NT2/D1 (cell line): ENCODE data around the gene DMRTC2.

Experiments used
- DNase-seq: peaks from one replicate; pipeline ENCODE4 v3.0.0-alpha.2; 2011; ENCODE audit warnings: low read depth, low spot score
- H3K27me3 ChIP-seq: 2 replicates; pipeline ENCODE4 v1.6.0; 2011; ENCODE audit warnings: mild to moderate bottlenecking; ENCODE audit not compliant: insufficient read length, insufficient read depth
- H3K36me3 ChIP-seq: 2 replicates; pipeline ENCODE4 v1.6.1; 2011; ENCODE audit warnings: mild to moderate bottlenecking, low read length, mixed read lengths; ENCODE audit not compliant: insufficient read depth, insufficient read length
- H3K4me1 ChIP-seq: 2 replicates; pipeline ENCODE4 v1.5.1; 2011; ENCODE audit not compliant: insufficient read depth, insufficient read length
- H3K4me3 ChIP-seq: 2 replicates; pipeline ENCODE4 v1.5.1; 2011; ENCODE audit warnings: low read depth; ENCODE audit not compliant: insufficient read length
- H3K9ac ChIP-seq: 2 replicates; pipeline ENCODE4 v1.6.0; 2011; ENCODE audit warnings: low read depth; ENCODE audit not compliant: insufficient read length
- H3K9me3 ChIP-seq: 2 replicates; pipeline ENCODE4 v1.5.1; 2011; ENCODE audit warnings: mild to moderate bottlenecking, low read length; ENCODE audit not compliant: insufficient read depth
- SUZ12 ChIP-seq: IDR thresholded peaks from 2 replicates; pipeline ENCODE4 v1.6.1; 2011; ENCODE audit not compliant: insufficient read length, insufficient read depth; ENCODE audit errors: extremely low read depth
- YY1 ChIP-seq: IDR thresholded peaks from 2 replicates; pipeline ENCODE4 v1.6.1; 2011; ENCODE audit not compliant: insufficient read length, insufficient read depth
- ZNF274 ChIP-seq: IDR thresholded peaks from 2 replicates; pipeline ENCODE4 v1.6.1; 2011; ENCODE audit warnings: mild to moderate bottlenecking, low read depth, low read length

Gene DMRTC2

DNA sequence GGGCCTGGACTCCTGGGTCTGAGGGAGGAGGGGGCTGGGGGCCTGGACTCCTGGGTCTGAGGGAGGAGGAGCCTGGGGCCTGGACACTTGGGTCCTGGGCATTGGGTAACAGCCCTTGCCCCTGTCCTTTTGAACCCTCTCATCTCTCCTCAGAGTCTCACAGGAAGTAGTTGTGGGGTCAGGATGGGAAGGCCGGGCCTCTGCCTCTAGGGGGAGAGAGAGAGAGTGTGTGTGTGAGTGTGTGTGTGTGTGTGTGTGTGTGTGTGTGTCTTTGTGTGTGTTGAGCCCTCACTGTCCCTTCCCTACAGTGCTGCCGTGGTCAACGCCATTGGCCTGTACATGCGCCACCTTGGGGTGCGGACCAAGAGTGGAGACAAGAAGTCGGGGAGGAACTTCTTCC lies 49.1 kb downstream of the DMRTC2 start:
- no peaks in the 10 kb centered on the region for H3K9me3 ChIP-seq
- H3K27me3 ChIP-seq: no peaks in the 10 kb centered on the region
- peaks cover 10% of the 10 kb centered on the region for H3K4me1 ChIP-seq
- DNase-seq: no peak
- no peak for TF ChIP-seq YY1
- TF ChIP-seq ZNF274: no peak
- no peak for TF ChIP-seq SUZ12
- no peak overlapping the region for H3K4me3 ChIP-seq
- H3K36me3 ChIP-seq: peaks cover 50% of the 10 kb centered on the region
- no peak overlapping the region for H3K9ac ChIP-seq

GRCh38 chr19:41894350-41894749 lies 49.5 kb downstream of the DMRTC2 start:
- peaks cover 45% of the 10 kb centered on the region for H3K36me3 ChIP-seq
- H3K9me3 ChIP-seq: no peaks in the 10 kb centered on the region
- no peak overlapping the region for H3K9ac ChIP-seq
- no peaks in the 10 kb centered on the region for H3K27me3 ChIP-seq
- TF ChIP-seq ZNF274: no peak
- no peak for TF ChIP-seq SUZ12
- TF ChIP-seq YY1: no peak
- no peak for DNase-seq
- H3K4me1 ChIP-seq: peaks cover 10% of the 10 kb centered on the region
- H3K4me3 ChIP-seq: no peak overlapping the region

- no peak for TF ChIP-seq ZNF274
- Histone ChIP-seq H3K4me1 (peaks cover 10% of the 10 kb centered on the region), H3K27me3 (no peaks in the 10 kb centered on the region), H3K9ac (no peak overlapping the region), H3K9me3 (no peaks in the 10 kb centered on the region), H3K36me3 (peaks cover 41% of the 10 kb centered on the region), H3K4me3 (no peak overlapping the region)
- DNase-seq: no peak
These were observed 51.1 kb downstream of the DMRTC2 start for GRCh38 chr19:41895745-41896580.

- H3K36me3 ChIP-seq: peaks cover 41% of the 10 kb centered on the region
- no peak for DNase-seq
These were observed 51.7 kb downstream of the DMRTC2 start for GRCh38 chr19:41896581-41896942.

DNA sequence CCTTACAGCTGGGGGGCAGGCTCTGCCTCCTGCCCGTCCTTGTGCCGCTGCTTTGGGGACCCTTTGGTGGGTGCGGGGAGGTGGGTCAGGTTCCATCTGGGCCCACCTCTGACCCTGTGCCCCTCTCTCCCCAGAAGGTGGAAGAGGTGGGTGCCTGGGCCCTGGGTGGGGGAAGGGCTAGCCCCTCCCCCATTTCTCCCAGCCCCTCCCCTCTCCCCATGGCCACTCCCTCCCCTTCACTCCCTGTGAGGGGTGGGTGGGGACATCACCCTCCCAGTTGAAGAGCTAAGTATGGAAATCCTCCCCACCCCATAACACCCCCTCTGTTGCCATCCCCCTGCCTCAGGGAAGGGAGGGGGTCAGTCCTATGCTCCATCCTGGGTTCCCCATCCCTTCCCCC lies 52.3 kb downstream of the DMRTC2 start:
- TF ChIP-seq SUZ12 (no peak), YY1 (no peak)
- DNase-seq: no peak
- H3K4me3 ChIP-seq: no peak overlapping the region
- H3K9ac ChIP-seq: no peak overlapping the region
- peaks cover 43% of the 10 kb centered on the region for H3K36me3 ChIP-seq
- H3K27me3 ChIP-seq: no peaks in the 10 kb centered on the region
- no peaks in the 10 kb centered on the region for H3K9me3 ChIP-seq
- peaks cover 10% of the 10 kb centered on the region for H3K4me1 ChIP-seq

More at GRCh38 chr19:41896581-41896942, 51.7 kb downstream of the DMRTC2 start:
- H3K4me3 ChIP-seq: no peak overlapping the region
- TF ChIP-seq SUZ12 (no peak), YY1 (no peak), ZNF274 (no peak)
- H3K9ac ChIP-seq: no peak overlapping the region
- H3K27me3 ChIP-seq: no peaks in the 10 kb centered on the region
- peaks cover 10% of the 10 kb centered on the region for H3K4me1 ChIP-seq
- H3K9me3 ChIP-seq: no peaks in the 10 kb centered on the region

DNA sequence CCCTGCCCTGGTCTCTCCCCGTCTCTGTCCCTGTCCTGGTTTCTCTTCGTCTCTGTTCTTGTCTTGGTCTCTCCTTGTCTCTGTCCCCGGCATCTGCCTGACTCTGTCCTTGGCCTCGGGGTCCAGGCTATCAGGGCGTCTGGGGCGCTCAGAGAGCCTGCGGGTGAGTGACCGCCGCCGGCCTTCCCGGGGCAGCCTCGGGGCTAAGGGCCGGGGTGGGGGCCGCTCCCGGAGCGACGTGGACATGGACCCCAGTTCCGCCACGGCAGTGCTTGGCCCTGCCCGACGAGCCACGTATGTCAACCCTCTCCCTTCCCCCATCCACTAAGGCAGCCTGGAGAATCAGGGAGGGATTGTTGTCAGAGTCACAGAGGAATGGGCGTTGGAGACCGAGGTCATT lies 53.0 kb downstream of the DMRTC2 start:
- Histone ChIP-seq H3K9me3 (no peaks in the 10 kb centered on the region), H3K27me3 (no peaks in the 10 kb centered on the region), H3K4me1 (peaks cover 8% of the 10 kb centered on the region), H3K9ac (no peak overlapping the region), H3K4me3 (no peak overlapping the region), H3K36me3 (peaks cover 43% of the 10 kb centered on the region)
- TF ChIP-seq SUZ12 (no peak), ZNF274 (no peak), YY1 (no peak)
- no peak for DNase-seq

- Histone ChIP-seq H3K27me3 (no peaks in the 10 kb centered on the region), H3K4me3 (no peak overlapping the region), H3K9me3 (no peaks in the 10 kb centered on the region), H3K4me1 (peaks cover 8% of the 10 kb centered on the region), H3K36me3 (peaks cover 46% of the 10 kb centered on the region), H3K9ac (no peak overlapping the region)
- DNase-seq: no peak
- TF ChIP-seq YY1 (no peak), SUZ12 (no peak), ZNF274 (no peak)
These were observed 53.4 kb downstream of the DMRTC2 start for GRCh38 chr19:41898235-41898634.
